MCF 10A (cell line): Measurements from ENCODE around the gene MYO1E. TPM values are rescaled to one million over a fixed set of nuclear protein-coding genes. Genes with fewer than 3 reads are reported as not detected.
"Not testable (repeated sequence)": the region's sequence is repeated elsewhere in the genome, so short reads cannot be mapped to it uniquely, and the experiment has no call there.

Source experiments
- BruUV-seq: library from RNA; stranded (reverse); fragments of 400-500 nt; replicated peaks from 2 replicates; lab custom pipeline; 2021; lab: Mats Ljungman, UMichigan
- CTCF ChIA-PET: fragments of 300-600 bp; sonication (Branson Sonifier 250); formaldehyde crosslinking; extraction: SDS; loops from one replicate; lab custom pipeline; 2021; ENCODE audit warnings: antibody characterized with exemption, inconsistent platforms; lab: Yijun Ruan, JAX
- POLR2A ChIA-PET: fragments of 300-600, 350-650 bp; sonication (Branson Sonifier 250); formaldehyde crosslinking; extraction: SDS; loops from one replicate; lab custom pipeline; 2020; ENCODE audit warnings: antibody characterized with exemption, inconsistent platforms; lab: Yijun Ruan, JAX
- DNase-seq: peaks from one replicate; pipeline ENCODE4 v3.0.0-alpha.2; 2018; ENCODE audit not compliant: unreplicated experiment
- H3K27ac Mint-ChIP-seq: one replicate; pipeline ENCODE4 v1.8.0; 2022; ENCODE audit warnings: mild to moderate bottlenecking, low read depth, mixed read lengths; ENCODE audit not compliant: unreplicated experiment
- H3K27me3 Mint-ChIP-seq: one replicate; pipeline ENCODE4 v1.8.0; 2022; ENCODE audit warnings: mixed read lengths; ENCODE audit not compliant: insufficient read depth, unreplicated experiment
- H3K36me3 Mint-ChIP-seq: one replicate; pipeline ENCODE4 v1.8.0; 2022; ENCODE audit warnings: mild to moderate bottlenecking, moderate library complexity, mixed read lengths; ENCODE audit not compliant: insufficient read depth, unreplicated experiment
- H3K4me1 Mint-ChIP-seq: one replicate; pipeline ENCODE4 v1.8.0; 2022; ENCODE audit warnings: mixed read lengths; ENCODE audit not compliant: insufficient read depth, unreplicated experiment
- H3K4me3 Mint-ChIP-seq: one replicate; pipeline ENCODE4 v1.8.0; 2022; ENCODE audit warnings: mild to moderate bottlenecking, moderate library complexity, mixed read lengths; ENCODE audit not compliant: unreplicated experiment
- H3K9me3 Mint-ChIP-seq: one replicate; pipeline ENCODE4 v1.8.0; 2022; ENCODE audit warnings: mixed read lengths; ENCODE audit not compliant: unreplicated experiment
- CTCF ChIP-seq: fragments of 200-600 bp; IDR thresholded peaks from one replicate; pipeline ENCODE4 v1.8.0; 2022; ENCODE audit warnings: antibody characterized with exemption, mild to moderate bottlenecking; ENCODE audit not compliant: unreplicated experiment
- intact Hi-C: fragments of 100-400 bp; cut with micrococcal nuclease; formaldehyde crosslinking; loops from 2 replicates; pipeline ENCODE4 v1.14.1; 2022
- total RNA-seq: library from RNA; stranded (reverse); gene quantifications from 2 replicates; pipeline ENCODE4 v1.2.3, GENCODE V29; 2022

The MYO1E gene
- total RNA-seq, 1 experiment from 2014 or later: 121 TPM

- H3K9me3 Mint-ChIP-seq: no peaks in the 10 kb centered on the region
- DNase-seq: peak; percentile 85
- intact Hi-C loops: no loop called here
- POLR2A ChIA-PET: interaction anchor here (0.6 to 7.1 kb wide), 30 partner anchors 9 to 1220 kb away, joined by 3 to 76 read pairs (median 4); partner anchors contain the start of genes GTF2A2, MINDY2, MYO1E and RNF111
- peaks cover 11% of the 10 kb centered on the region for H3K36me3 Mint-ChIP-seq
- no TSS peak for BruUV-seq
- H3K4me3 Mint-ChIP-seq: no peak overlapping the region
- CTCF ChIA-PET: interaction anchor here (0.7 to 2.3 kb wide), 6 partner anchors 9 to 335 kb away, joined by 3 to 11 read pairs (median 4); no protein-coding TSS in a partner anchor
- TF ChIP-seq CTCF: no peak
- H3K27me3 Mint-ChIP-seq: no peaks in the 10 kb centered on the region
- H3K4me1 Mint-ChIP-seq: peaks cover 46% of the 10 kb centered on the region
- peak overlapping the region; percentile 99 for H3K27ac Mint-ChIP-seq
These were observed 206.9 kb downstream of the MYO1E start for GRCh38 chr15:59165726-59166125.

- POLR2A ChIA-PET: interaction anchor here (1.1 kb wide), 1 partner anchor 211 kb away, joined by 3 read pairs; the partner anchor contains the start of gene MYO1E
- intact Hi-C loops, H3K9me3 Mint-ChIP-seq, H3K27me3 Mint-ChIP-seq, DNase-seq, H3K27ac Mint-ChIP-seq, H3K4me3 Mint-ChIP-seq, BruUV-seq: not testable (repeated sequence)
- CTCF ChIA-PET: interaction anchor here (0.7 to 2.0 kb wide), 4 partner anchors 8 to 65 kb away, joined by 3 to 6 read pairs (median 4); no protein-coding TSS in a partner anchor
- Mint-ChIP-seq H3K36me3 (peaks cover 26% of the 10 kb centered on the region), H3K4me1 (peaks cover 23% of the 10 kb centered on the region)
These were observed 210.6 kb downstream of the MYO1E start for GRCh38 chr15:59162080-59162479.

- CTCF ChIA-PET: interaction anchor here (0.9 to 2.0 kb wide), 3 partner anchors 9 to 54 kb away, joined by 3 to 6 read pairs (median 6); no protein-coding TSS in a partner anchor
- intact Hi-C loops: loop anchor here (1.0 kb wide), 1 partner anchor 332 kb away; no protein-coding TSS in a partner anchor
- POLR2A ChIA-PET: interaction anchor here (1.1 kb wide), 1 partner anchor 212 kb away, joined by 3 read pairs; the partner anchor contains the start of gene MYO1E
These were observed 211.6 kb downstream of the MYO1E start for GRCh38 chr15:59160880-59161593.

GRCh38 chr15:59159210-59159609, 213.5 kb downstream of the MYO1E start:
- no TSS peak for BruUV-seq
- TF ChIP-seq CTCF: no peak
- H3K9me3 Mint-ChIP-seq: no peaks in the 10 kb centered on the region
- no peaks in the 10 kb centered on the region for H3K27me3 Mint-ChIP-seq
- intact Hi-C loops: no loop called here
- no peaks in the 10 kb centered on the region for H3K4me1 Mint-ChIP-seq
- no peak overlapping the region for H3K4me3 Mint-ChIP-seq
- DNase-seq: no peak
- H3K27ac Mint-ChIP-seq: no peak overlapping the region
- peaks cover 30% of the 10 kb centered on the region for H3K36me3 Mint-ChIP-seq
- ChIA-PET POLR2A (no interaction called here), CTCF (interaction anchor here (0.8 to 1.4 kb wide), 2 partner anchors 16 kb away, joined by 3 to 4 read pairs; no protein-coding TSS in a partner anchor)

More at GRCh38 chr15:59160880-59161593, 211.6 kb downstream of the MYO1E start:
- no peak overlapping the region for H3K4me3 Mint-ChIP-seq
- H3K27me3 Mint-ChIP-seq: no peaks in the 10 kb centered on the region
- peak; percentile 45 for TF ChIP-seq CTCF
- no TSS peak for BruUV-seq
- DNase-seq: peak; percentile 46
- peak overlapping the region; percentile 46 for H3K27ac Mint-ChIP-seq
- H3K36me3 Mint-ChIP-seq: peaks cover 26% of the 10 kb centered on the region
- no peaks in the 10 kb centered on the region for H3K9me3 Mint-ChIP-seq
- H3K4me1 Mint-ChIP-seq: peaks cover 14% of the 10 kb centered on the region
